HG02759 (cell line): ENCODE measurements around the gene DENND5A.
"Not testable (repeated sequence)": the region's sequence is repeated elsewhere in the genome, so short reads cannot be mapped to it uniquely, and the experiment has no call there.

Source experiments
- ATAC-seq: cut with Tn5 transposase; IDR thresholded peaks from one replicate; pipeline ENCODE4 v1.9.1; 2021; ENCODE audit warnings: mild to moderate bottlenecking, moderate library complexity; ENCODE audit not compliant: unreplicated experiment

The DENND5A gene

DNA sequence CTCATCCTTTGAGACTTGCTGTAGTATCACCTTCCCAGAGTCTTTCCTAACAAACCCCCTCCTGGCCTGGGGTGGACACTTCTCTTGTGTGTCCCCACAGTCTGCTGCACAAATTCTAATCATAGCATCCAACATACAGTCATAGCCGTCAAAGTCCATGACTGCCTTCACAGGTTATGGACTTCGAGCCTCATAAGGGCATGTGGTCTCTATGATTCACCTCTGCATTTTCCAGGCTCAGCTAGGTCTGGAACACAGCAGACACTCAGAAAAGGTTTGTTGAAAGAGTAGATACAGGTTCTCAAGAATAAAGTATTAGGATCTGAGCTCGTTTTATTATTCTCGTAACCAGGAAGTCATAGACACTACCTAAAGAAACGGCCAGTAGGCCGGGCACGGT lies 160.6 kb downstream of the DENND5A start:
- no peak for ATAC-seq

DNA sequence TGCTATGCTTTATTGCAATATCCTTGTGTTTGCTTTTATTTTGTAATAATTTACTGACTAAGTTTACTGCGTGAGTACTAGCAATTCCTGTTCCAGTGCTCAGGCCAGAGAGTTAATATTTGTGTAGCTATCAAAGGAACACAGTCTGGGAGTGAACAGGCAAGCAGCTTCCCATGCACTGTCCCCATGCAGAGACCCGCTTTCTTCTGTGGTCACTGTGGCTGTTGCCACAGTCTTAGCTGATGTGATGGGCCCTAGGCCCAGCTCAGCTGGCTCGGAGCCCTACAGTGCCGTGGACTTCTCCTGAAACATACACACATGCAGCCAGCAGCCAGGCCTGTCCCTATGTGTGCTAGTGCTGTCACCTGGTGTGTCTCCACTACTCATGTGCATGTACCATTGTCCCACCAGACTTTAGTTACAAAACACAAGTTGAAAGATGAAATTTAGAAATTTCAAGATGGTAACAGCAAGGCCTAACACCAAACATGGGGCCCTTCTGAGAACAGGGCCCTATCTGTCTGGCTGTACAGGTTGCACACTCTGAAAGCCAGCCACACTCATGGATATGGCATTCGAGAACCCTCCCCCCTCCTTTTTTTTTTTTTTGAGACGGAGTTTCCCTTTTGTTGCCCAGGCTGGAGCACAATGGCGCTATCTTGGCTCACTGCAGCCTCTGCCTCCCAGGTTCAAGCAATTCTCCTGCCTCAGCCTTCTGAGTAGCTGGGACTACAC lies 161.4 kb downstream of the DENND5A start:
- ATAC-seq, result no peak

DNA sequence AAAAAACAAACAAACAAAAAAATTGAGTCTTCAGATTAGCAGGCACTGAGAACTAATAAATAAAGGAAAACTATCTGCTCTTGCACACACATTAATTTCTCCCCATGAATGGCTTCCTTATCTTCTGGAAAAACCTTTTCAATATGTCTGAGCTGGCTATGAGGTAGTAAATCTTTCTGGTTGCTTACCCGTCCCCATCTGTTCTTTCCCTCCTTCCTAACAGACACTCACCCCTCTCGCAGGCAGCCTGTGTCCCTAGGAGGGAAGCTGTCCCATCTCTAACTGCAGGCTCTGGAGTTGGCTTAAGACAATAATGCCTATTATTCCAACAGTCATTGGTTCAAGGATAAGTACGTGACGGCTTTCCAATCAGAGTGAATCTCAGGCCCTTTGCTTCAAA lies 165.5 kb downstream of the DENND5A start:
- no peak for ATAC-seq

DNA sequence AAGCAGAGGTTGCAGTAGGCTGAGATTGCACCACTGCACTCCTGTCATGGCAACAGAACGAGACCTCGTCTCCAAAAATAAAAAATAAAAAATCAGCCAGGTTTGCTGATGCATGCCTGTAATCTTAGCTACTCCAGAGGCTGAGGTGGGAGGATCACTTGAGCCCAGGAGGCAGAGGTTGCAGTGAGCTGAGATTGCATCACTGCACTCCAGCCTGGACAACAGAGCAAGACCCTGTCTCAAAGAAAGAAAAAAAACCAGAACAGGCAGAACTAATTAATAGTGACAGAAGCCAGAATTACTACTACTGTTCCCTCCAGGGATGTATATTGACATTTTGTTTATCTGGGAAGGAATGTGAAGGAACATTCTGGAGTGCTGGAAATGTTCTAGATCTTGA lies 166.7 kb downstream of the DENND5A start:
- ATAC-seq, result not testable (repeated sequence)

DNA sequence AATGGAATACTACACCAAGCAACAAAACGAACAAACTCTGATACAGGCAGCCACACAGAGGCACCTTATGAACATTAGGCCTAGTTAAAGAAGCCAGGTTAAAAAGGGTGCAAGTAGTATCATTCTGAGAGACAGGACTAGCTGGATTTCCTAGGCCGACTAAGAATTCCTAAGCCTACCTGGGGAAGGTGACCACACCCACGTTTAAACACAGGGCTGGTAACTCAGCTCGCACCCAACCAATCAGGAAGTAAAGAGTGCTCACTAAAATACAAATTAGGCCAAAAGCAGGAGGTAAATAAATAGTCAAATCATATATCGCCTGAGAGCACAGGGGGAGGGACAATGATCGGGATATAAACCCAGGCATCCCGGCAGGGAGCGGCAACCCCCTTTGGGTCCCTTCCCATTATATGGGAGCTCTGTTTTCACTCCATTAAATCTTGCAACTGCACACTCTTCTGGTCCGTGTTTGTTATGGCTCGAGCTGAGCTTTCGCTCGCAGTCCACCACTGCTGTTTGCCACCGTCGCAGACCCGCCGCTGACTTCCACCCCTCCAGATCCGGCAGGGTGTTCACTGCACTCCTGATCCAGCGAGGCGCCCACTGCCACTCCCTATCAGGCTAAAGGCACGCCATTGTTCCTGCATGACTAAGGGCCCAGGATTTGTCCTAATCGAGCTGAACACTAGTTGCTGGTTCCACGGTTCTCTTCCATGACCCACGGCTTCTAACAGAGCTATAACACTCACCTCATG lies 167.8 kb downstream of the DENND5A start:
- not testable (repeated sequence) for ATAC-seq

DNA sequence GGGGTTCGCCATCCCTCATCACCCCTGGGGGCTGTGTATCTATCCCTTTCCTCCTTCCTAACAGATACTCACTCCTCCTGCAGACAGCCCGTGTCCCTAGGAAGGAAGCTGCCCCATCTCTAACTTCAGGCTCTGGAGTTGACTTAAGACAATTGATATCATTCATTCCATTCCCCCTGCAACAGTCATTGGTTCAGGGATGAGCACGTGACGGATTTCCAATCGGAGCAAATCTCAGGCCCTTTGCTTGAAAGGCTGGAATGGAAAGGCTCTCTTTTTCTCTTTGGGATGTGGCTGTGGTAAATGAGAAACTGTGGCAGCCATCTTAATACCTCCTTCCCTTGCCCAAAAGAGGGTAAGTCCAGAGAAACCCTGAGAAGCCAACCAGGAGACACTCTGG lies 168.7 kb downstream of the DENND5A start:
- no peak for ATAC-seq

DNA sequence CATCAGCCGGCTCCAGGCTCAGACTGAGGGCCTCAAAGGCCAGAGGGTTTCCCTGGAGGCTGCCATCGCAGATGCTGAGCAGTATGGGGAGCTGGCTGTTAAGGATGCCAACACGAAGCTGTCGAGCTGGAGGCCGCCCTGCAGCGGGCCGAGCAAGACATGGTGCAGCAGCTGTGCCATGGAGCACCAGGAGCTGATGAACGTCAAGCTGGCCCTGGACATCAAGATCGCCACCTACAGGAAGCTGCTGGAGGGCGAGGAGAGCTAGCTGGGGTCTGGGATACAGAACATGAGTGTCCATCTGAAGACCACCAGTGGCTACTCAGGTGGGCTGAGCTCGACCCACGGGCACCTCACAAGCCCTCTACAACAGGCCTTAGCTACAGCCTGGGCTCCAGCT lies 169.7 kb downstream of the DENND5A start:
- no peak for ATAC-seq

DNA sequence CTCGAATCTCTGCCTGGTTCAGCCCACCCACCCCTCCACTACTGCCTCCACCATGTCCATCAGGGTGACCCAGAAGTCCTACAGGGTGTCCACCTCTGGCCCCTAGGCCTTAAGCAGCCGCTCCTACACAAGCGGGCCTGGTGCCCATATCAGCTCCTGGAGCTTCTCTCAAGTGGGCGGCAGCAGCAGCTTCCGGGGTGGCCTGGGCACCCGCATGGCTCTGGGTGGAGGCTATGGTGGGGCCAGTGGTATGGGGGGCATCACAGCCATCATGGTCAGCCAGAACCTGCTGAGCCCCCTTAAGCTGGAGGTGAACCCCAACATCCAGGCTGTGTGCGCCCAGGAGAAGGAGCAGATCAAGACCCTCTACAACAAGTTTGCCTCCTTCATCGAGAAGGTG lies 170.7 kb downstream of the DENND5A start:
- no peak for ATAC-seq

DNA sequence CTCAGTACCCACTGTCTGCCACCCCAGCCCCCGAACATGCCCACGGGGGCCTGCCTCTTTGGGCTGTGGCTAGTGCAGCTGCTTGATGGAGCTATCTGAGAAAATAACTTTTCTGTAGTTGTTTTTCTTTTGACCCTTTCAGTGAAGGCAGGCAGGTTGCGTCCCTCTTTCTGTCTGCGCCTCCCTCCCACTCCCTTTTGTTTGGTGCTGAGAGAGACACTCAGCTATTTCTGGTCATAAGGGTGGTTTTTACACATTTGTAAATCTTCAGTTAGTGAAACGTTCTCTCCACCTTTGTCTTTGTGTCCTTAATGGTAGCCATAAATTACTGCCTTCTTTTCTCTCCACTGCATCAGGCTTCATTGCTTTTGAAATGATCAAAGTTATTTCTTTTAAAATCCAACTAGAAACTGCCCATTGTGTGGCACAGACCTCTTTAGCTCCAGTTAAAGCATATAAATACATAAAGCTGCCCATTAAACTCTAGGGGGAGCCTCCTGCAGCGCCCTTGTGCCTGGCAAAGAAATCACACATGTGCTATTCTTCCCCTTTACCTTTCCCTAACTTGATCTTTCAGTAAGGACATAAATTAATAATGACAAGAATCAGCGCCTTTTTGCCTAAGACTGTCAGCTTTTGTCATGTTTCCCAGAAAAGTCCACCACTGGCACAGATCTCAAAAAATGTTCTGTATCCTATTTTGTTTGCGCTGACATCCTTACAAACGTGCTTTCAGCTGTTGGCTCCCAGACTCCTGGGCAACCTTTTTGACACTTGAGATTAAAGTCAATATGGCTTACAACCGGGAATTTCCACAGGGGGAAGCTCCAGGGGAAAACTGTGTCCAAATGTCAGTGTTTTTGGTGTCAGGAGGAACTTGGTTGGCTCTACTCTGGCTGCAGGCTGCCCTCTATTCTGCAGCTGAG lies 172.0 kb downstream of the DENND5A start:
- no peak for ATAC-seq

DNA sequence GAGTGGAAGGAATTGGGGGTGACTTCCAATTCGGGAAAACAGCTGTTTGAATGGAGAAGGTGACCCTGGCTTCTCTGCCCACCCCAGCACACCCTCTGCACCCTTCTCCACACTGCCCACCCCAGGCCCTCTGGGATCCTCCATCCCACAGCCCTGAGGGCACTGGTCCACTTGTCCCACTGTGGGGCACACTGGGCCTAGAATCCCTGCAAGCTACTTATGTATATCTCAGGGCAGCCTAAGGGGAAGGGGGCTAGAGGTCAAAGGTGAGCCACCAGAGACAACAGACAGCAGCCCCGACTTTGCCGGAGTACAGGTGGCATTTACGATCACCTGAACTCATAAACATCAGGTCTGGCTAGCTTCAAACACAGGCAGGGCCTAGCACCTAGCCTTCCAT lies 173.1 kb downstream of the DENND5A start:
- no peak for ATAC-seq

DNA sequence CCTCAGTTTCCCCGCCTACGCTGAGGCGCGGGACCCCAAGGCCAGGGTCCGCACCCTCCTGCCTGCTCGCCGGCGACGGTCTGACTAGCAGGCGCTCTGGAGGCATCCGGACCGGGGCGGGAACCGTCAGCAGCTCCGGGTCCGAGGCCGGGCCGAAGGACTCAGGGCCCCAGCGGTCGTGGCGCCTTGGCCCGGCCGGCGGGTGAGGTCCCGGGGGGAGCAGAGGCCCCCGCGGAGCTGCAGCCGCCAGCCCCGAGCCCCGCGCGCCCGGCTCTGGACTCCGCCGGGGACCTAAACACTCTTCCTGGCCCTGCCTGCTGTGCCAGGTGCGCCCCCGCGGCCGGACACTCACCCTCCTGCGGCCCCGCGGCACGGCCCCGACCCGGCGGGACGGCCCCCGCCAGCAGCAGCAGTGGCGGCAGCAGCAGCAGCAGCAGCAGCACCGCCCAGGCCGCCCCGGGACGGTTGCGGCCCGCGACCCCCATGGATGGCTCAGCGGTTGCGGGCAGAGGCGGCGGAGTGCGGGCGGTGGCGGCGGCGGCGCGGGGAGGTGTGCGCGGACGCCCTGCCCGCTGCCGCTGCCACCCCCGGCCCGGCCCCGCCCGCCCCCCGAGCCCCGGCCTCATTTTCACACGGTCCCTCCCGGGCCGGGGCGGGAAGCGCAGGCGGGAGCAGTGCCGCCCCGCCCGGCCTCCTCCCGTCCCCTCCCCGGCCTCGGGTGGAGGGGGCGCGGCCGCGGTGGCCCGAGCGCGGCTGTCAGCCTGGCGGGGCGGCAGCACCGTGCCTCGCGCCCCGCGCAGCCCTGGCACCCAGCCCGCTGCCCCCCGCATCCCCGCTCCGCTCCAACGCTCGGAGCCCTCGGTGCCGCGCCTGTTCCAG lies 173.9 kb downstream of the DENND5A start, which contains the start of gene SCUBE2:
Gene SCUBE2, minus strand, starts transcription at position 556 of the 879 bp plus-strand sequence. Its CDS starts 71 bp downstream, at position 485.
- ATAC-seq, result peak; percentile 55

DNA sequence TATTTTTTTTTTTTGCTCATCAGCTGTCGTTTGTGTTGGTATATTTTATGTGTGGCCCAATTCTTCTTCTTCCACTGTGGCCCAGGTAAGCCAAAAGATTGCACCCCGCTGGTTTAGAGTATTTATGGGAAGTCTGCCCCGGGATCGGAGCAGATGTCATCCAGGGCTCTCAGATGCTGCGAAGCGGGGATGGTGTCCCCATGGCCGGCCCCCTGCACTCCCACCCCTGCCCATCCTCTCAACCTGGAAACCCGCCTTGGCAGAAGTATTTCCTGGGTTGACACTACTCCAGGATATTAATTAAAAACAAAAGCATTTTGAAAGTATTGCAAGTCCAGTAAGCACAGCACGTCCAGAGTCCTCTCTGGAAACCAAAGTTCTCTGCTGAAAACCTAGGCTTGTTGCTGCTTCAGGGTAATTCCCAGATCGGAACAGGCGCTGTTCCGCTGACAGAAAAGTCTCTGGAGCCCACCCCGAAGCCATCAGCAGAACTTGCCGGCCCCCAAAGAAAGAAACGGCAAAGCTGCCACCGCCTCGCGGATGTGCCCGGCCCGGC lies 174.6 kb downstream of the DENND5A start:
- no peak for ATAC-seq

DNA sequence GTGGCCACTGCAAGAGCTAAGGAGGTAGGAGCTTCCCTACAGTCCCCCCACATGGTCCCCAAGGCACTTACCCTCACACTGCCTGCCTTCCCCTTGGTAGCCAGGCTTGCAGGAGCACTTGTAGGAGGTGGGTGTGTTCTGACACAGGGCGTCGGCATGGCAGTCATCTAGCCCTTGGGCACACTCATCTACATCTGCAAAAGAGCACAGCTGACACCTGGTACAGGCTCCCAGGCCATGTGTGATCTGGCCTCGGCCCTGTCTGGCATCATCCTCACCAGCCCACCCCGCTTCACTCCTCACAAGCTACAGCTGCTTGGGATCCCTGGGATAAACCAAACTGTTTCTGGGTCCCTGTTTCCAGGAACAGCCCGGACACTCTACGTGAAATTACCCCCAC lies 175.5 kb downstream of the DENND5A start:
- ATAC-seq, result no peak

DNA sequence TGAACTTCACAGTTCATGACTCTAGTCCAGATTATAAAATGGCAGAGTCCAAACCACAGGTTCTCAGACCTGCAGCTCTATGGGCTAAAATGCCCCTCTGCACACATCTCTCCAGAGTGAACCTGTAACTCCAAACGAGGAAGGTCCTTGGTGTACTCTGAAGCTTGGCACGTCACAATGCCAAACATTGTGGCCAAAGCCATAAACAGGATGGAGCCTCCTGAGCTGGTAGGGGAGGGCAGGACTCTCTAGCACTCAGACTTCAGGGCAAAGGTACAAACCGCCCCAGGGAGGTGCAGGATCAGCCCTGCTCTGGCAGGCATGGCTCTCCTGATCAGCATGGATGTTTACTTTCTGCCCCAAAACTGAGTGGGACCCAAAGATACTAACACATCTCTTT lies 176.1 kb downstream of the DENND5A start:
- ATAC-seq, result no peak
